SK-N-SH treated with all-trans-retinoic acid at 6 μM for 48 hours (cell line): Measurements from ENCODE around the gene CCBE1.

ENCODE experiments used
- OSR1 ChIP-seq: fragments of 250-450 bp; sonication (Bioruptor Pico); IDR thresholded peaks from 2 replicates; pipeline ENCODE4 v1.8.0; 2022; ENCODE audit warnings: moderate library complexity, mild to moderate bottlenecking, inconsistent platforms
- PATZ1 ChIP-seq: fragments of 250-450 bp; sonication (Bioruptor Pico); IDR thresholded peaks from 2 replicates; pipeline ENCODE4 v1.8.0; 2020; ENCODE audit warnings: mild to moderate bottlenecking, moderate library complexity, borderline replicate concordance
- RARB ChIP-seq: fragments of 250-450 bp; sonication (Bioruptor Pico); IDR thresholded peaks from 2 replicates; pipeline ENCODE4 v1.8.0; 2021; ENCODE audit warnings: mild to moderate bottlenecking, moderate library complexity
- SNAI2 ChIP-seq: fragments of 250-450 bp; sonication (Bioruptor Pico); IDR thresholded peaks from 2 replicates; pipeline ENCODE4 v1.5.0; 2020; ENCODE audit warnings: mild to moderate bottlenecking, moderate library complexity
- ZFP3 ChIP-seq: fragments of 250-450 bp; sonication (Bioruptor Pico); IDR thresholded peaks from 2 replicates; pipeline ENCODE4 v1.5.0; 2020; ENCODE audit warnings: mild to moderate bottlenecking, moderate library complexity

GRCh38 chr18:59536166-59536565 is 161.1 kb downstream of the CCBE1 start:
- TF ChIP-seq ZFP3 (CRISPR knock-in tag) (no peak), SNAI2 (CRISPR knock-in tag) (no peak), OSR1 (no peak), PATZ1 (CRISPR knock-in tag) (no peak), RARB (no peak)
